Activated T-cell treated with anti-CD3 and anti-CD28 coated beads for 24 hours (primary cell): ENCODE measurements around the gene KIF14.

Experiments
- DNase-seq: peaks from one replicate; pipeline ENCODE4 v3.0.0-alpha.2; 2020; ENCODE audit warnings: low read depth

Gene KIF14

GRCh38 chr1:200620273-200621131 lies at the start of gene KIF14:
KIF14 (minus strand) TSS chr1:200620751; CDS start chr1:200618723, 2,028 bp downstream.
- peak; percentile 87 for DNase-seq

GRCh38 chr1:200669314-200670241 lies 49.0 kb upstream of the KIF14 start, which contains the start of gene DDX59:
DDX59 (minus strand) TSS chr1:200669907; CDS start chr1:200666740, 3,167 bp downstream.
- peak; percentile 89 for DNase-seq

- DNase-seq: no peak
Measured at GRCh38 chr1:200668514-200669313, 48.2 kb upstream of the KIF14 start.

GRCh38 chr1:200666309-200666708 lies 45.8 kb upstream of the KIF14 start:
- no peak for DNase-seq

- no peak for DNase-seq
Measured at GRCh38 chr1:200665861-200666260, 45.3 kb upstream of the KIF14 start.

GRCh38 chr1:200660719-200661118 lies 40.2 kb upstream of the KIF14 start:
- DNase-seq: no peak

- DNase-seq: no peak
Measured at GRCh38 chr1:200659269-200659668, 38.7 kb upstream of the KIF14 start.

- DNase-seq: no peak
Measured at GRCh38 chr1:200658037-200658818, 37.7 kb upstream of the KIF14 start.

GRCh38 chr1:200654660-200655059 lies 34.1 kb upstream of the KIF14 start:
- DNase-seq: no peak

- DNase-seq: no peak
Measured at GRCh38 chr1:200653022-200653462, 32.5 kb upstream of the KIF14 start.

GRCh38 chr1:200652378-200652777 lies 31.8 kb upstream of the KIF14 start:
- no peak for DNase-seq

GRCh38 chr1:200646515-200646914 lies 26.0 kb upstream of the KIF14 start:
- DNase-seq: no peak

GRCh38 chr1:200644021-200644420 lies 23.5 kb upstream of the KIF14 start:
- DNase-seq: no peak

GRCh38 chr1:200642481-200642880 lies 21.9 kb upstream of the KIF14 start:
- DNase-seq: no peak

- no peak for DNase-seq
Measured at GRCh38 chr1:200640963-200641401, 20.4 kb upstream of the KIF14 start.

- DNase-seq: no peak
Measured at GRCh38 chr1:200640373-200640962, 19.9 kb upstream of the KIF14 start.

GRCh38 chr1:200638073-200638472 lies 17.5 kb upstream of the KIF14 start:
- DNase-seq: no peak

GRCh38 chr1:200636681-200637080 lies 16.1 kb upstream of the KIF14 start:
- DNase-seq: no peak

GRCh38 chr1:200634261-200635122 lies 13.9 kb upstream of the KIF14 start:
- DNase-seq: no peak

- DNase-seq: no peak
Measured at GRCh38 chr1:200631375-200631774, 10.8 kb upstream of the KIF14 start.
